GM19452 (cell line): Measurements from ENCODE around the gene PCDHA1.
"Not testable (repeated sequence)": the region's sequence is repeated elsewhere in the genome, so short reads cannot be mapped to it uniquely, and the experiment has no call there.

Experiments used
- ATAC-seq: cut with Tn5 transposase; IDR thresholded peaks from one replicate; pipeline ENCODE4 v1.9.1; 2021; ENCODE audit not compliant: unreplicated experiment

PCDHA1 gene

GRCh38 chr5:140849831-140850634, 64.1 kb downstream of the PCDHA1 start:
- not testable (repeated sequence) for ATAC-seq

DNA sequence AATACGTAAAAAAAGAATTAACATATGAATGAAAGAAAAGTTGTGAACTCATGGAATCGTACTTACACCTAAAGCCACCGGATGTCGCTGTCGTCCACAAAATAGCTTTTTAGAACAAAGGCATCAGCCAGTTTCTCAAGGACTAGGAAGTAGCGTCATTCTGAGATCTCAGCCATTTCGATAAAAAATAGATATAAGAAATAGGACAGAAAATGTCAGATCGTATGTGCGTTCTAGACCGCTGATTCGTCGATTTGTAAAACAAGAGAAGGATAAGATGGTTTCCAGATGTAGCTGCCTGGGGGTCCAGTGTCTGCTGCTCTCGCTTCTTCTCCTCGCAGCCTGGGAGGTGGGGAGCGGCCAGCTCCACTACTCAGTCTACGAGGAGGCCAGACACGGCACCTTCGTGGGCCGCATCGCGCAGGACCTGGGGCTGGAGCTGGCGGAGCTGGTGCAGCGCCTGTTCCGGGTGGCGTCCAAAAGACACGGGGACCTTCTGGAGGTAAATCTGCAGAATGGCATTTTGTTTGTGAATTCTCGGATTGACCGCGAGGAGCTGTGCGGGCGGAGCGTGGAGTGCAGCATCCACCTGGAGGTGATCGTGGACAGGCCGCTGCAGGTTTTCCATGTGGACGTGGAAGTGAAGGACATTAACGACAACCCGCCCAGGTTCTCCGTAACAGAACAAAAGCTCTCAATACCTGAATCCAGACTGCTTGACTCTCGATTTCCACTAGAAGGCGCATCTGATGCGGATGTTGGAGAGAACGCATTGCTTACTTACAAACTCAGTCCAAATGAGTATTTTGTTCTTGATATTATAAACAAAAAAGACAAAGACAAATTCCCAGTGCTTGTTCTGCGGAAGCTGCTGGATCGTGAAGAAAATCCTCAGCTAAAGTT, 70.1 kb downstream of the PCDHA1 start, which contains the start of gene PCDHA10:
Gene PCDHA10 (plus strand): TSS at position 126 of the 903 bp plus-strand sequence. CDS start 152 bp downstream, at position 278.
- no peak for ATAC-seq

GRCh38 chr5:140857177-140857986, 71.4 kb downstream of the PCDHA1 start:
- ATAC-seq, result no peak

DNA sequence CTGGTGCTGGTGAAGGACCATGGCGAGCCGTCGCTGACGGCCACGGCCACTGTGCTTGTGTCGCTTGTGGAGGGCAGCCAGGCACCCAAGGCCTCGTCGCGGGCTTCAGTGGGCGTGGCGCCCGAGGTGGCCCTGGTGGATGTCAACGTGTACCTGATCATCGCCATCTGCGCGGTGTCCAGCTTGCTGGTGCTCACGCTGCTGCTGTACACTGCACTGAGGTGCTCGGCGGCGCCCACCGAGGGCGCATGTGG, 72.0 kb downstream of the PCDHA1 start:
- ATAC-seq, result no peak

GRCh38 chr5:140862441-140863295, 76.7 kb downstream of the PCDHA1 start:
- ATAC-seq, result no peak

DNA sequence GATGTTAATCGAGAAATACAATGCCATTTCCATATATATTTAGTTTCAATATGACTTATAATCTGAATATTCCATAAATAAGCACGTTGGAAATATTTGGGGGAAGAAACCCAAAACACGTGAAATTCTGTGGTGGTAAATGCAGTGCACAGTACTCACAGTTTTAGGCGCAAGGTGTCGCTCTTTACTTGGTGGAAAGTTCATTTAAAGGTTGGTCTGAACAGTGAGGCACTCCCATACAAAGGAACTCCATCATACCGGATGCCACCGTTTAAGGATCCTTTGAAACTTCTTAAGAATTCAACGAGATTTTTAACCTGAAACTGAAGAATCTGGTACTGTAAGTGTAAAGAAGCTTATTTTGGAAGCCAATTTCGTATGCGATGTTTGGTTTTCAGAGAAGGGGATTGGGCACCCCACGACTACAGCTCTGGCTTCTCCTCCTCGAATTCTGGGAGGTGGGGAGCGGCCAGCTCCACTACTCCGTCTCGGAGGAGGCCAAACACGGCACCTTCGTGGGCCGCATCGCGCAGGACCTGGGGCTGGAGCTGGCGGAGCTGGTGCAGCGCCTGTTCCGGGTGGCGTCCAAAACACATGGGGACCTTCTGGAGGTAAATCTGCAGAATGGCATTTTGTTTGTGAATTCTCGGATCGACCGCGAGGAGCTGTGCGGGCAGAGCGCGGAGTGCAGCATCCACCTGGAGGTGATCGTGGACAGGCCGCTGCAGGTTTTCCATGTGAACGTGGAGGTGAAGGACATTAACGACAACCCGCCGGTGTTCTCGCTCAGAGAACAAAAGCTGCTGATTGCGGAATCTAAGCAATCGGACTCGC, 83.0 kb downstream of the PCDHA1 start, which contains the start of gene PCDHA11:
Gene PCDHA11 (plus strand): TSS at position 237 of the 834 bp plus-strand sequence. CDS start 147 bp downstream, at position 384.
- ATAC-seq, result no peak

DNA sequence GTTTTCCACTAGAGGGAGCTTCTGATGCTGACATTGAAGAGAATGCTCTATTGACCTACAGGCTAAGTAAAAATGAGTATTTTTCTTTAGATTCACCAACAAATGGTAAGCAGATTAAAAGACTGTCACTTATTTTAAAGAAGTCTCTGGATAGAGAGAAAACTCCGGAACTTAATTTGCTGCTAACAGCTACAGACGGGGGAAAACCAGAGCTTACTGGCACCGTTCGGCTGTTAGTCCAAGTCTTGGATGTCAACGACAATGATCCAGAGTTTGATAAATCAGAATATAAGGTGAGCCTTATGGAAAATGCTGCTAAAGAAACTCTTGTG, 83.6 kb downstream of the PCDHA1 start:
- no peak for ATAC-seq

GRCh38 chr5:140870221-140871201, 84.6 kb downstream of the PCDHA1 start:
- ATAC-seq, result no peak

GRCh38 chr5:140875085-140876065, 89.4 kb downstream of the PCDHA1 start, which contains the start of gene PCDHA12:
PCDHA12 (plus strand) TSS chr5:140875308; CDS start chr5:140875473, 165 bp downstream.
- ATAC-seq, result no peak

DNA sequence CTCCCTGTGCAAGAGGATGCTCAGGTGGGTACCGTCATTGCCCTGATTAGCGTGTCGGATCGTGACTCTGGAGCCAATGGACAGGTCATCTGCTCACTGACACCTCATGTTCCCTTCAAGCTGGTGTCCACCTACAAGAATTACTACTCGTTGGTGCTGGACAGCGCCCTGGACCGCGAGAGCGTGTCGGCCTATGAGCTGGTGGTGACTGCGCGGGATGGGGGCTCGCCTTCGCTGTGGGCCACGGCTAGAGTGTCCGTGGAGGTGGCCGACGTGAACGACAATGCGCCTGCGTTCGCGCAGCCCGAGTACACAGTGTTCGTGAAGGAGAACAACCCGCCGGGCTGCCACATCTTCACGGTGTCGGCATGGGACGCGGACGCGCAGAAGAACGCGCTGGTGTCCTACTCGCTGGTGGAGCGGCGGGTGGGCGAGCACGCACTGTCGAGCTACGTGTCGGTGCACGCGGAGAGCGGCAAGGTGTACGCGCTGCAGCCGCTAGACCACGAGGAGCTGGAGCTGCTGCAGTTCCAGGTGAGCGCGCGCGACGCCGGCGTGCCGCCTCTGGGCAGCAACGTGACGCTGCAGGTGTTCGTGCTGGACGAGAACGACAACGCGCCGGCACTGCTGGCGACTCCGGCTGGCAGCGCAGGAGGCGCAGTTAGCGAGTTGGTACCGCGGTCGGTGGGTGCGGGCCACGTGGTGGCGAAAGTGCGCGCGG, 90.8 kb downstream of the PCDHA1 start:
- ATAC-seq, result not testable (repeated sequence)

DNA sequence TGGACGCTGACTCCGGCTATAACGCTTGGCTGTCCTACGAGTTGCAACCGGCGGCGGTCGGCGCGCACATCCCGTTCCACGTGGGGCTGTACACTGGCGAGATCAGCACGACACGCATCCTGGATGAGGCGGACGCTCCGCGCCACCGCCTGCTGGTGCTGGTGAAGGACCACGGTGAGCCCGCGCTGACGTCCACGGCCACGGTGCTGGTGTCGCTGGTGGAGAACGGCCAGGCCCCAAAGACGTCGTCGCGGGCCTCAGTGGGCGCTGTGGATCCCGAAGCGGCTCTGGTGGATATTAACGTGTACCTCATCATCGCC, 91.3 kb downstream of the PCDHA1 start:
- no peak for ATAC-seq

DNA sequence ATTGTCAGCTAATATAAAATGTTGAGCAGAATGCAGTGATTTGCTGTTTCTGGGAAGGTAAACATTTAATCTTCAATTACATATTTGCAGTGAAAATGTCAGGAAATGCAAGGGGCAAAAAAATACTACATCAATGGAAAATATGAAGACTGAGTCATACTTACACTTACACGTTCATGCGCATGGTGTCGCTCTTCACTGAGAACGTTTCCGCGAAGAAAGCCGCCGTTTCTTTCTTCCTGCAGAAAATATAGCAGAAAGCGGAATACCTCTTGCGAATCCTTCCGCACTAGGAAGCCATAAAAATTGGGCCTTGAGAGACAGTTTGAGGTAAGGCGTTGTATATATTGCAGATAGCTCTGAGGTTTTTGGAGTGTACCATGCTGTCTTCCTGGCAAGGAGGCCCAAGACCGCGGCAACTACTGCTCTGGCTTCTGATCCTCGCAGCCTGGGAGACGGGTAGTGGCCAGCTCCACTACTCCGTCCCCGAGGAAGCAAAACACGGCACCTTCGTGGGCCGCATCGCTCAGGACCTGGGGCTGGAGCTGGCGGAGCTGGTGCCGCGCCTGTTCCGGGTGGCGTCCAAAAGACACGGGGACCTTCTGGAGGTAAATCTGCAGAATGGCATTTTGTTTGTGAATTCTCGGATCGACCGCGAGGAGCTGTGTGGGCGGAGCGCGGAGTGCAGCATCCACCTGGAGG, 96.1 kb downstream of the PCDHA1 start, which contains the start of gene PCDHA13:
Gene PCDHA13 (plus strand): TSS at position 236 of the 702 bp plus-strand sequence. CDS start 145 bp downstream, at position 381.
- no peak for ATAC-seq

GRCh38 chr5:140882591-140882899, 96.6 kb downstream of the PCDHA1 start:
- no peak for ATAC-seq

DNA sequence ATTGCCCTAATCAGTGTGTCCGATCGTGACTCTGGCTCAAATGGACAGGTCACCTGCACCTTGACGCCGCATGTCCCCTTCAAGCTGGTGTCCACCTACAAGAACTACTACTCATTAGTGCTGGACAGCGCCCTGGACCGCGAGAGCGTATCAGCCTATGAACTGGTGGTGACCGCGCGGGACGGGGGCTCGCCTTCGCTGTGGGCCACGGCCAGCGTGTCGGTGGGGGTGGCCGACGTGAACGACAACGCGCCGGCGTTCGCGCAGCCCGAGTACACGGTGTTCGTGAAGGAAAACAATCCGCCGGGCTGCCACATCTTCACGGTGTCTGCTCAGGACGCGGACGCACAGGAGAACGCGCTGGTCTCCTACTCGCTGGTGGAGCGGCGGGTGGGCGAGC, 97.4 kb downstream of the PCDHA1 start:
- ATAC-seq, result no peak

DNA sequence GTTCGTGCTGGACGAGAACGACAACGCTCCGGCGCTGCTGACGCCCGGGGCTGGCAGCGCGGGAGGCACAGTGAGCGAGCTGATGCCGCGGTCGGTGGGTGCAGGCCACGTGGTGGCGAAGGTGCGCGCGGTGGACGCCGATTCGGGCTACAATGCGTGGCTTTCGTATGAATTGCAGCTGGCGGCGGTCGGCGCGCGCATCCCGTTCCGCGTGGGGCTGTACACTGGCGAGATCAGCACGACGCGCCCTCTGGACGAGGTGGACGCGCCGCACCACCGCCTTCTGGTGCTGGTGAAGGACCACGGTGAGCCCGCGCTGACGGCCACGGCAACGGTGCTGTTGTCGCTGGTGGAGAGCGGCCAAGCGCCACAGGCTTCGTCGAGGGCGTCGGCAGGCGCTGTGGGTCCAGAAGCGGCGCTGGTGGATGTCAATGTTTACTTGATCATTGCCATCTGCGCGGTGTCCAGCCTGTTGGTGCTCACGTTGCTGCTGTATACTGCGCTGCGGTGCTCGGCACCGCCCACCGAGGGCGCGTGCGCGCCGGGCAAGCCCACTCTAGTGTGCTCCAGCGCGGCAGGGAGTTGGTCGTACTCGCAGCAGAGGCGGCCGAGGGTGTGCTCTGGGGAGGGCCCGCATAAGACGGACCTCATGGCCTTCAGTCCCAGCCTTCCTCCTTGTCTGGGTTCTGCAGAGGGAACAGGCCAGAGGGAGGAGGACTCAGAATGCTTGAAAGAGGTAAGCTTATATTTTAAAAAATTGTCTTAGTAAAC, 98.2 kb downstream of the PCDHA1 start:
- ATAC-seq, result no peak
